ENCODE measurements around the gene CD2.

The CD2 gene, protein sequence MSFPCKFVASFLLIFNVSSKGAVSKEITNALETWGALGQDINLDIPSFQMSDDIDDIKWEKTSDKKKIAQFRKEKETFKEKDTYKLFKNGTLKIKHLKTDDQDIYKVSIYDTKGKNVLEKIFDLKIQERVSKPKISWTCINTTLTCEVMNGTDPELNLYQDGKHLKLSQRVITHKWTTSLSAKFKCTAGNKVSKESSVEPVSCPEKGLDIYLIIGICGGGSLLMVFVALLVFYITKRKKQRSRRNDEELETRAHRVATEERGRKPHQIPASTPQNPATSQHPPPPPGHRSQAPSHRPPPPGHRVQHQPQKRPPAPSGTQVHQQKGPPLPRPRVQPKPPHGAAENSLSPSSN

DNA sequence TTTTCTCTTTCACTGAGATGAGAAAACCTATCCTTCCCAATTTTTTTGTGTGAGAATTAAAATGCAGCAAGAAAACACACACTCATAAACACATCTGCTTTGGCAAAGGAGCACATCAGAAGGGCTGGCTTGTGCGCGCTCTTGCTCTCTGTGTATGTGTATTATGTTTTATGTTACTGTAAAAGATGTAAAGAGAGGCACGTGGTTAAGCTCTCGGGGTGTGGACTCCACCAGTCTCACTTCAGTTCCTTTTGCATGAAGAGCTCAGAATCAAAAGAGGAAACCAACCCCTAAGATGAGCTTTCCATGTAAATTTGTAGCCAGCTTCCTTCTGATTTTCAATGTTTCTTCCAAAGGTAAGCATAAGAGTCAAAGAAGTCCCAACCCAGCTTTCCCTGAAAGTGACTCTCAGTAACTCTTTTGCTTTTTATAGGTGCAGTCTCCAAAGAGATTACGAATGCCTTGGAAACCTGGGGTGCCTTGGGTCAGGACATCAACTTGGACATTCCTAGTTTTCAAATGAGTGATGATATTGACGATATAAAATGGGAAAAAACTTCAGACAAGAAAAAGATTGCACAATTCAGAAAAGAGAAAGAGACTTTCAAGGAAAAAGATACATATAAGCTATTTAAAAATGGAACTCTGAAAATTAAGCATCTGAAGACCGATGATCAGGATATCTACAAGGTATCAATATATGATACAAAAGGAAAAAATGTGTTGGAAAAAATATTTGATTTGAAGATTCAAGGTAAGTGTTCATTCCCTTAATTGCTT lies at the start of gene CD2:
TSS of gene CD2 (plus strand) at position 233 of the 780 bp plus-strand sequence. CDS start at position 296, 63 bp downstream.
- in situ Hi-C loops (cut with MboI; ENCODE audit: low sequenced_read_pairs): no loop called here

- in situ Hi-C loops (cut with MboI; ENCODE audit: low sequenced_read_pairs): no loop called here
Observed at GRCh38 chr1:116706123-116706522, 48.1 kb upstream of the CD2 start.

- in situ Hi-C loops (cut with MboI; ENCODE audit: low sequenced_read_pairs): no loop called here
Observed at GRCh38 chr1:116706841-116707240, 47.4 kb upstream of the CD2 start.

GRCh38 chr1:116708255-116708900 lies 45.9 kb upstream of the CD2 start:
- in situ Hi-C loops (cut with MboI; ENCODE audit: low sequenced_read_pairs): no loop called here

DNA sequence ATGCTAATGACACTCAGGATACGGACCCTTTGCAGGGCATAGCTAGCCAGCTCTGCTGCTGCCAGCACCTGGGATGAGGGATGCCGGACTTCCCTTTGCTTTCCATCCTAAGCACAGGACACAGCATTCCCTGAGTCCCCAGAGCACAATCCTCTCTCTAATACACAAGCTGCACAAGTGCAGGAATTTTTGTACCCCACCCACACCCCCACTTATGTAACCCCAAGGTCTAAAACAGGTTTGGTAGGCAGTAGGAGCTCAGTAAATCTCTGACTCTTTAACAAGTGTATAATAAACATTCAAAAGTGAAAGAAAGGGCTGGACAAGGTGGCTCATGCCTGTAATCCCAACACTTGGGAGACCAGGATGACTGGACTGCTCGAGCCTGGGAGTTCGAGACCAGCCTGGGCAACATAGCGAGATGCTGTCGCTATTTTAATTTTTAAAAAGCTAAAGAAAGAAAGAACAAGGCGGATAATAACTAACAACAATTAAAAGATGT lies 44.5 kb upstream of the CD2 start:
- in situ Hi-C loops (cut with MboI; ENCODE audit: low sequenced_read_pairs): no loop called here

DNA sequence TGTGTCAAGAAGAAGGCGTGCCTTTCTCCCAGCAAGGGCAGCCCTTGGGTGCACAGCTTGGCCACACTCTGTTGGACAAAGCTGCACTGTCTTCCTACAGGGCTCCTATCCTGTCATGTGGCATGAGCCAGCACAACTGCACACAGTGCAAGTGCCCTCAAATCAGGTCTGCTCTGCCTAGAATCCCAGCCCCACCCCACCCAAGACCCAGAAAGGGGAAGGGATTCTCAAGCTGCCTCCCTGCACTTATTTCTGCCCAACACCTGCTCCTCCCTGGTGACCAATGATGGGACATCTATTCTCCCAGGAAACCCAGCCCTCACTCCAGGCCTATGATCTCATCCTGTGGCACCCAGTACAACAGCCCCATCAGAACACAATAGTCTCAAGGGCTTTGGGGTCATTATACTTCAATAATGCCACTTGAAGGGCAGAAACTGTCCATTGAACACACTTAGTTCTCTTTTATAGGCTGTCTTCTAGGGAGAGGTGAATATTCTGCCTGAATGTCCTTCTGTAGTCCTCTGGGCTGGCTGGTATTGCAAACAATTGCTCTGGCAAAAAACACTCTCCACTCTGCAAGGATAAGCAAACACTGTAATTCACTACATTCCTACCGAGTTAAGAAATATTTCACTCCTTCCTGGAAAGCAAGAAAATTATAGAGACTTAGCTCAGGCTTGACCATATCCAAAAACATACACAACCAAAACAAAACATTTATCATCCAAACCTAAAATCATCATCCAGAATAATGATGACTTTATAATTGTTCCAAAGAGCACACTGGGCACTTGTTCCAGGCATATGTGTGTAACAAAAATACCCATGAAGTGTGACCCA lies 43.6 kb upstream of the CD2 start:
- in situ Hi-C loops (cut with MboI; ENCODE audit: low sequenced_read_pairs): no loop called here

DNA sequence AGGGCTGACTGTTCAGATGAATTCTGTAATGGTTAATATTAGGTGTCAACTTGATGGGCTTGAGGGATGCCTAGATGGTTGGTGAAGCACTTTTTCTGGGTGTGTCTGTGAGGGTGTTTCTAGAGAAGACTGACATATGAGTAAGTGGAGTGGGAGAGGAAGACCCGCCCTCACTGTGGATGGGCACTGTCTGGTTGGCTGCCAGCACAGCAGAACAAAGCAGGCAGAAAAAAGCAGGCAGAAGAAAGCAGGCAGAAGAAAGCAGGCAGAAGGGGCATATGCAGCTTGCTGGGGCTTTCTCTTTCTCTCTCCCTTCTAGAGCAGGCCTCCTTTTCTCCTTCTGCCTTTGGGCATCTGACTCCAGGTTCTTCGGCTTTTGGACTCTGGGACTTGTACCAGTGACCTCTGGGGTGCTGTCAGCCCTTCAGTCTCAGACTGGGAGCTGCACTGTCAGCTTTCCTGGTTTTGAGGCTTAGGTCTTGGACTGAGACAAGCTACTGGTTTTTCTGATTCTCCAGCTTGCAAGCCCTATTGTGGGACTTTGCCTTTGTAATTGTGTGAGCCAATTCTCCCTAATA lies 42.9 kb upstream of the CD2 start:
- in situ Hi-C loops (cut with MboI; ENCODE audit: low sequenced_read_pairs): no loop called here

GRCh38 chr1:116712510-116712909 lies 41.7 kb upstream of the CD2 start:
- in situ Hi-C loops (cut with MboI; ENCODE audit: low sequenced_read_pairs): no loop called here

- in situ Hi-C loops (cut with MboI; ENCODE audit: low sequenced_read_pairs): no loop called here
Observed at GRCh38 chr1:116713474-116713873, 40.8 kb upstream of the CD2 start.

DNA sequence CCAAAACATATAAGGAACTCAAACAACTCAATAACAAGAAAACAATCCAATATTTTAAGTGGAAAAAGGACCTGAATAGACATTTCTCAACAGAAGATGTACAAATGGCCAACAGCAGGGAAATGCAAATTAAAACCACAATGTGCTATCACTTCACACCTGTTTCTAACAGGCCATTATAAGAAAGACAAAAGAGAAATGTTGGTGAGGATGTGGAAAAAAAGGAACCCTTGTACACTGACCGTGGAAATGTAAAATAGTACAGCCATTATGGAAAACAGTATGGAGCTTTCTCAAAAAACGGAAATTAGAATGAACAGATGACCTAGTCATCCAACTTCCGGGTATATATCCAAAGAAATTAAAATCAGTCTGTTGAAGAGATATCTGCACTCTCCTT lies 37.8 kb upstream of the CD2 start:
- in situ Hi-C loops (cut with MboI; ENCODE audit: low sequenced_read_pairs): no loop called here

GRCh38 chr1:116717318-116717717 lies 36.9 kb upstream of the CD2 start:
- in situ Hi-C loops (cut with MboI; ENCODE audit: low sequenced_read_pairs): no loop called here

- in situ Hi-C loops (cut with MboI; ENCODE audit: low sequenced_read_pairs): no loop called here
Observed at GRCh38 chr1:116720364-116721038, 33.7 kb upstream of the CD2 start.

DNA sequence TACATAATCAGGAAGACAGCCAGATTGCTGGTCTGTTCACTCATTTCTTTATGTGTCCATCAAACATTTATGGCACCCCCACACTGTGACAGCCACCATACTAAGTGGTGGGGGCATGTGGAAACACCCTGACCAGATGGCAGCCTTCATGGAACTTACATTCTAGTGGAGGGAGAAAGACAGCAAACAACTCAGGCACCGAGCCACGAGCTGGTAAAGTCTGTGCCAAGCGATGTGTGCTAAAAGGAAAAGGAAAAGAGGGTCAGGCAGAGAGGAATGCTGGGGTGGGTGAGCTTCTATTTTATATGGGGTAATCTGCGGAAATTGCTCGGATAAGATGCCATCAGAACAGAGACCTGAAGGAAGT lies 33.2 kb upstream of the CD2 start:
- in situ Hi-C loops (cut with MboI; ENCODE audit: low sequenced_read_pairs): no loop called here

- in situ Hi-C loops (cut with MboI; ENCODE audit: low sequenced_read_pairs): no loop called here
Observed at GRCh38 chr1:116721451-116722007, 32.7 kb upstream of the CD2 start.

GRCh38 chr1:116722016-116722838 lies 32.0 kb upstream of the CD2 start:
- in situ Hi-C loops (cut with MboI; ENCODE audit: low sequenced_read_pairs): no loop called here

DNA sequence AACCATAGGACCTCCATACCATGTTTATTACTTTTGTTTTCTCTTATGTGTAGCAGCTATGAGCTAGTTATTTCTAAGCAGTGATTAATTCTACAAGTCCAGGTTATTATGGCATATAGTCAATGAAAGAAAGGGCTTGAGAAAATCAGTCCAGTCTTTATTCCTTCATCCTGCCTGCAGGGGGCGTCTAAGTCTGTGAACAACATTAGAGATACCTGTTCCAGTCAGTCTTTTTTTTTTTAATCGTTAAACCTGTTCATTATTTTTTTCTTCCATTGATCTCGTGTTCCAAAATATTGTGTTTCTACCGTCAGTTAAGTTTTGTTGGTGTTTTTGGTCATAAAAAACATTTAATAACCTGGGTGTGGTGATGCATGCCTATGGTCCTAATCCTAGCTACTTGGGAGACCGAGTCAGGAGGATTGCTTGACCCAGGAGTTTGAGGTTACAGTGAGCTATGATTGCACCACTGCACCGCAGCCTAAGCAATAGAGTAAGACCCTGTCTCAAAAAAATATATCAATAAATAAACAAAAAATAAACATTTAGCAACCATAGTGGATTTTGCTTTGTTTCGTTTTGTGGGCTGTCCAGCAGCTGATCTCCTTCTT lies 29.4 kb upstream of the CD2 start:
- in situ Hi-C loops (cut with MboI; ENCODE audit: low sequenced_read_pairs): no loop called here

DNA sequence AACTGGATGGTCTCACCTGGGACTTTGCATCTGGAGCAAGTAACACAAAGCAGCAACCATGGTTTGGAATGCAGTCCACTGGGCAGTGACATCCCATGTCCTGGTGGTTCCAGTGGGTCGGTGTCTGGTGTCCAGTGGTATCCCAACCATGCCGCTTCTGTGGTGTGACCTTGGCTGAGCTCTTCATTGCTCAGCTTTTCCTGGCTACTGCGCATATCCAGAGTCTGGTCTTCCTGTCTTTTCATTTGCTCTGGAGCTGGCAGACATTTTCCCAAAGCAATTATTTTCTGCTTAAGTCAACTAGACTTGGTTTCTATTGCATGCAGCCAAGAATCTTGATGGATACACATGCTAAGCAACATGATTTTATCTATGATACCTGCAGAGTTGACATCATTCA lies 28.4 kb upstream of the CD2 start:
- in situ Hi-C loops (cut with MboI; ENCODE audit: low sequenced_read_pairs): no loop called here
